ENCODE measurements around the gene TAF10.

TAF10 gene

GRCh38 chr11:6646071-6646470 is 34.1 kb upstream of the TAF10 start:
- peak; percentile 17 to 36 for DNase-seq (ENCODE audit: low read depth in 1 of 2, low spot score in 1 of 2)
- Histone ChIP-seq H3K27me3 (ENCODE audit: insufficient read depth, poor library complexity, severe bottlenecking) (no peaks in the 10 kb centered on the region), H3K4me3 (replicated peaks; ENCODE audit: insufficient read depth, low read length) (no peak overlapping the region), H3K27ac (replicated peaks) (no peak overlapping the region; the same call in 1 of the 2 replicates)
- TF ChIP-seq POLR2AphosphoS5 (IDR thresholded peaks at IDR 0.05; ENCODE audit: low read depth) (no peak), REST (IDR thresholded peaks at IDR 0.05; ENCODE audit: insufficient replicate concordance, low read depth) (no peak), GABPA (IDR thresholded peaks at IDR 0.05; ENCODE audit: low read depth) (no peak), CTCF (IDR thresholded peaks at IDR 0.05; ENCODE audit: insufficient read depth, low read length) (no peak), SPI1 (IDR thresholded peaks at IDR 0.05; ENCODE audit: borderline replicate concordance, low read depth) (no peak)

- Histone ChIP-seq H3K27me3 (ENCODE audit: insufficient read depth, poor library complexity, severe bottlenecking) (no peaks in the 10 kb centered on the region), H3K27ac (replicated peaks) (no peak overlapping the region), H3K4me3 (replicated peaks; ENCODE audit: insufficient read depth, low read length) (no peak overlapping the region)
- DNase-seq (ENCODE audit: low read depth in 1 of 2, low spot score in 1 of 2), result no peak
- no peak for TF ChIP-seq POLR2AphosphoS5 (IDR thresholded peaks at IDR 0.05; ENCODE audit: low read depth)
- no peak for TF ChIP-seq REST (IDR thresholded peaks at IDR 0.05; ENCODE audit: insufficient replicate concordance, low read depth)
- TF ChIP-seq SPI1 (IDR thresholded peaks at IDR 0.05; ENCODE audit: borderline replicate concordance, low read depth), result no peak
- no peak for TF ChIP-seq GABPA (IDR thresholded peaks at IDR 0.05; ENCODE audit: low read depth)
- TF ChIP-seq CTCF (IDR thresholded peaks at IDR 0.05; ENCODE audit: insufficient read depth, low read length), result no peak
Observed at GRCh38 chr11:6642957-6643356, 30.9 kb upstream of the TAF10 start.

- DNase-seq (ENCODE audit: low read depth in 1 of 2, low spot score in 1 of 2), result no peak
- Histone ChIP-seq H3K4me3 (replicated peaks; ENCODE audit: insufficient read depth, low read length) (no peak overlapping the region), H3K27me3 (ENCODE audit: insufficient read depth, poor library complexity, severe bottlenecking) (no peaks in the 10 kb centered on the region), H3K27ac (replicated peaks) (no peak overlapping the region)
- no peak for TF ChIP-seq CTCF (IDR thresholded peaks at IDR 0.05; ENCODE audit: insufficient read depth, low read length)
- no peak for TF ChIP-seq GABPA (IDR thresholded peaks at IDR 0.05; ENCODE audit: low read depth)
- no peak for TF ChIP-seq POLR2AphosphoS5 (IDR thresholded peaks at IDR 0.05; ENCODE audit: low read depth)
- no peak for TF ChIP-seq REST (IDR thresholded peaks at IDR 0.05; ENCODE audit: insufficient replicate concordance, low read depth)
- TF ChIP-seq SPI1 (IDR thresholded peaks at IDR 0.05; ENCODE audit: borderline replicate concordance, low read depth), result no peak
Observed at GRCh38 chr11:6640985-6641701, 29.1 kb upstream of the TAF10 start.
